BE2C (cell line): ENCODE results near the gene PRRT1.
A peak's percentile ranks its signal among the peaks of the same experiment; 100 is the strongest.
"Not testable (repeated sequence)": the region's sequence is repeated elsewhere in the genome, so short reads cannot be mapped to it uniquely, and the experiment has no call there.

Experiments
- DNase-seq: peaks from one replicate; pipeline ENCODE4 v3.0.0-alpha.2; 2020
- H3K27me3 ChIP-seq: fragments of 250-450 bp; sonication (Bioruptor Pico); 2 replicates; pipeline ENCODE4 v1.5.1; 2020; ENCODE audit warnings: mild to moderate bottlenecking
- H3K36me3 ChIP-seq: fragments of 250-450 bp; sonication (Bioruptor Pico); 2 replicates; pipeline ENCODE4 v1.5.1; 2020; ENCODE audit warnings: mild to moderate bottlenecking
- H3K4me1 ChIP-seq: fragments of 250-450 bp; sonication (Bioruptor Pico); 2 replicates; pipeline ENCODE4 v1.5.1; 2020
- H3K4me3 ChIP-seq: 2 replicates; pipeline ENCODE4 v1.5.1; 2011; ENCODE audit warnings: low read depth, low read length
- H3K9me3 ChIP-seq: fragments of 250-450 bp; sonication (Bioruptor Pico); 2 replicates; pipeline ENCODE4 v1.5.1; 2020
- TF ChIP-seq, protein P1 (sequence below): IDR thresholded peaks from 2 replicates; pipeline ENCODE4 v1.5.1; 2012; ENCODE audit warnings: mild to moderate bottlenecking, low read depth, low read length

The PRRT1 gene

GRCh38 chr6:32195902-32196681, 44.4 kb upstream of the PRRT1 start:
- no peaks in the 10 kb centered on the region for H3K36me3 ChIP-seq
- H3K4me1 ChIP-seq = peaks cover 2% of the 10 kb centered on the region; the same call in 1 of the 2 replicates
- no peaks in the 10 kb centered on the region for H3K9me3 ChIP-seq
- TF ChIP-seq, protein P1, sequence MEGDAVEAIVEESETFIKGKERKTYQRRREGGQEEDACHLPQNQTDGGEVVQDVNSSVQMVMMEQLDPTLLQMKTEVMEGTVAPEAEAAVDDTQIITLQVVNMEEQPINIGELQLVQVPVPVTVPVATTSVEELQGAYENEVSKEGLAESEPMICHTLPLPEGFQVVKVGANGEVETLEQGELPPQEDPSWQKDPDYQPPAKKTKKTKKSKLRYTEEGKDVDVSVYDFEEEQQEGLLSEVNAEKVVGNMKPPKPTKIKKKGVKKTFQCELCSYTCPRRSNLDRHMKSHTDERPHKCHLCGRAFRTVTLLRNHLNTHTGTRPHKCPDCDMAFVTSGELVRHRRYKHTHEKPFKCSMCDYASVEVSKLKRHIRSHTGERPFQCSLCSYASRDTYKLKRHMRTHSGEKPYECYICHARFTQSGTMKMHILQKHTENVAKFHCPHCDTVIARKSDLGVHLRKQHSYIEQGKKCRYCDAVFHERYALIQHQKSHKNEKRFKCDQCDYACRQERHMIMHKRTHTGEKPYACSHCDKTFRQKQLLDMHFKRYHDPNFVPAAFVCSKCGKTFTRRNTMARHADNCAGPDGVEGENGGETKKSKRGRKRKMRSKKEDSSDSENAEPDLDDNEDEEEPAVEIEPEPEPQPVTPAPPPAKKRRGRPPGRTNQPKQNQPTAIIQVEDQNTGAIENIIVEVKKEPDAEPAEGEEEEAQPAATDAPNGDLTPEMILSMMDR = no peak
- peak overlapping the region; percentile 90 for H3K4me3 ChIP-seq
- peak; percentile 95 for DNase-seq
- no peaks in the 10 kb centered on the region for H3K27me3 ChIP-seq

DNA sequence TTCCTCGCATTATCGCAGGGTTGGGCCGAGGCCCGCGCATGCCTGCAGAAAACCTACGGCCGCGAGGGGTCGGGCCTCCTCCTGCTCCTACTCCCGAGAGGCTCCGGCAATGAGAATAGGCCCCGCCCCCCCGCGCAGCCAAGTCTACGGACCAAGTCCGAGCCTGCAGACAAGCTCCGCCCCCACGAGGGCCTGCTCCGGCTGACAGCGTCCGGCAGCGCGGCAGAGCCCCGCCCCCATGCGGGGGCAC, 43.8 kb upstream of the PRRT1 start:
- peak; percentile 100 for DNase-seq
- H3K4me3 ChIP-seq = peak overlapping the region; percentile 52
- no peaks in the 10 kb centered on the region for H3K27me3 ChIP-seq
- TF ChIP-seq, protein P1 = peak; percentile 40; the same call in 1 of the 2 replicates
- no peaks in the 10 kb centered on the region for H3K36me3 ChIP-seq
- peaks cover 2% of the 10 kb centered on the region; the same call in 1 of the 2 replicates for H3K4me1 ChIP-seq
- H3K9me3 ChIP-seq = no peaks in the 10 kb centered on the region

GRCh38 chr6:32194825-32195651, 43.3 kb upstream of the PRRT1 start:
- H3K9me3 ChIP-seq = no peaks in the 10 kb centered on the region
- TF ChIP-seq, protein P1 = peak; percentile 63
- H3K4me3 ChIP-seq = peak overlapping the region; percentile 52
- no peaks in the 10 kb centered on the region for H3K27me3 ChIP-seq
- DNase-seq = no peak
- H3K36me3 ChIP-seq = no peaks in the 10 kb centered on the region
- H3K4me1 ChIP-seq = peaks cover 2% of the 10 kb centered on the region; the same call in 1 of the 2 replicates

DNA sequence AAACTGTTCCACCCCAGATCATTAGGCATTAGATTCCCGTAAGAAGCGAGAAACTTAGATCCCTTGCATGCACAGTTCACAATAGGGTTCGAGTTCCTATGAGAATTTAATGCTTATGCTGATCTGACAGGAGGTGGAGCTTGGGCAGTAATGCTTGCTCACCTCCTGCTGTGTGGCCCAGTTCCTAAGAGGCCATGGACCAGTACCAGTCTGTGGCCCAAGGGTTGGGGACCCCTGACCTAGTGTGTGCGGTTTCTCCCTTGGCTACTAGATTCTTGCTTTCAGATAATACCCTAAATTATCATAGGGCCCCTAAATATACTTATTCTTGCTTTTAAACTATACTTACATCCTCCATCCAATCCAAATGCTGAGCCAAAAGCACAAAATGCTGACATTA, 42.6 kb upstream of the PRRT1 start:
- no peaks in the 10 kb centered on the region for H3K36me3 ChIP-seq
- DNase-seq = no peak
- H3K4me1 ChIP-seq = peaks cover 2% of the 10 kb centered on the region; the same call in 1 of the 2 replicates
- H3K4me3 ChIP-seq = no peak overlapping the region
- no peaks in the 10 kb centered on the region for H3K9me3 ChIP-seq
- no peaks in the 10 kb centered on the region for H3K27me3 ChIP-seq
- TF ChIP-seq, protein P1 = no peak

DNA sequence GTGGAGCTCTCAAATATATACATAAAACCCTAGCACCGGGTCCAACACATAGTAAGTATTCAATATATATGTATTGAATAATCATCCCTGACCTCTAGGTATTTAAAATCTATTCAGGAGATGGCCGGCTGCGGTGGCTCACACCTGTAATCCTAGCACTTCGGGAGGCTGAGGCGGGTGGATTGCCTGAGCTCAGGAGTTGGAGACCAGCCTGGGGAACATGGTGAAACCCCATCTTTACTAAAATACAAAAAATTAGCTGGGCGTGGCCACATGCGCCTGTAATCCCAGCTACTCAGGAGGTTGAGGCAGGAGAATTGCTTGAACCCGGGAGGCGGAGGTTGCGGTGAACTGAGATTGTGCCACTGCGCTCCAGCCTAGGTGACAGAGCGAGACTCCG, 41.4 kb upstream of the PRRT1 start:
- not testable (repeated sequence) for H3K36me3 ChIP-seq, H3K27me3 ChIP-seq, DNase-seq, H3K4me1 ChIP-seq, H3K9me3 ChIP-seq, H3K4me3 ChIP-seq

GRCh38 chr6:32192608-32193039, 40.9 kb upstream of the PRRT1 start, which contains the start of gene GPSM3:
TSS of gene GPSM3 (minus strand) at chr6:32192643. CDS start at chr6:32192513, 130 bp downstream.
- H3K9me3 ChIP-seq = no peaks in the 10 kb centered on the region
- no peaks in the 10 kb centered on the region for H3K27me3 ChIP-seq
- TF ChIP-seq, protein P1 = no peak
- no peak for DNase-seq
- peaks cover 4% of the 10 kb centered on the region for H3K36me3 ChIP-seq
- peaks cover 2% of the 10 kb centered on the region; the same call in 1 of the 2 replicates for H3K4me1 ChIP-seq
- H3K4me3 ChIP-seq = no peak within 1 kb of the TSS
